SU-DHL-6 (cell line): ENCODE data around the gene IYD.

Source experiments
- H2AFZ ChIP-seq: fragments of 200-600 bp; sonication (generic); 2 replicates; pipeline ENCODE4 v1.6.1; 2014; ENCODE audit warnings: low read depth, mild to moderate bottlenecking, moderate library complexity, mixed read lengths, antibody characterized with exemption, low read length; ENCODE audit not compliant: severe bottlenecking
- H3F3A ChIP-seq: fragments of 200-600 bp; shearing (Covaris generic); 2 replicates; pipeline ENCODE4 v1.6.0; 2016; ENCODE audit warnings: antibody characterized with exemption, mild to moderate bottlenecking; ENCODE audit not compliant: insufficient read depth
- H3K27ac ChIP-seq: fragments of 200-600 bp; sonication (generic); 2 replicates; pipeline ENCODE4 v1.5.1; 2016; ENCODE audit warnings: low read depth, mild to moderate bottlenecking, low read length, moderate library complexity, mixed read lengths
- H3K27me3 ChIP-seq: fragments of 200-600 bp; sonication (generic), shearing (Covaris generic); 2 replicates; pipeline ENCODE4 v1.6.0; 2014; ENCODE audit warnings: mild to moderate bottlenecking, low read length
- H3K36me3 ChIP-seq: fragments of 200-600 bp; sonication (generic); 2 replicates; pipeline ENCODE4 v1.6.1; 2014; ENCODE audit warnings: mild to moderate bottlenecking, low read length, mixed read lengths
- H3K4me2 ChIP-seq: fragments of 300-600, 200-600 bp; shearing (Covaris generic), sonication (generic); 2 replicates; pipeline ENCODE4 v1.6.0; 2014; ENCODE audit warnings: low read length, low read depth, mild to moderate bottlenecking; ENCODE audit not compliant: poor library complexity, severe bottlenecking
- H3K4me3 ChIP-seq: fragments of 200-600 bp; sonication (generic); 2 replicates; pipeline ENCODE4 v1.5.1; 2014; ENCODE audit warnings: antibody characterized with exemption, low read length, mild to moderate bottlenecking, mixed read lengths; ENCODE audit not compliant: insufficient read depth, poor library complexity, severe bottlenecking
- H3K79me2 ChIP-seq: fragments of 200-600 bp; sonication (generic); 2 replicates; pipeline ENCODE4 v1.6.1; 2014; ENCODE audit warnings: mild to moderate bottlenecking, low read length, moderate library complexity; ENCODE audit not compliant: insufficient read depth
- H3K9ac ChIP-seq: fragments of 200-600 bp; sonication (generic); 2 replicates; pipeline ENCODE4 v1.7.0; 2014; ENCODE audit warnings: mild to moderate bottlenecking, low read length
- H3K9me2 ChIP-seq: fragments of 200-600 bp; sonication (generic); replicated peaks from 2 replicates; pipeline ENCODE4 v1.6.1; 2014; ENCODE audit warnings: low read length; ENCODE audit not compliant: insufficient read depth
- H3K9me3 ChIP-seq: fragments of 200-600 bp; sonication (generic); 2 replicates; pipeline ENCODE4 v1.6.1; 2014; ENCODE audit warnings: low read length, mixed read lengths; ENCODE audit not compliant: insufficient read depth
- H4K20me1 ChIP-seq: fragments of 200-600 bp; sonication (generic); 2 replicates; pipeline ENCODE4 v1.6.1; 2014; ENCODE audit warnings: low read depth, mild to moderate bottlenecking, antibody characterized with exemption, low read length, moderate library complexity, mixed read lengths
- EZH2phosphoT487 ChIP-seq: fragments of 200-600 bp; sonication (generic), shearing (Covaris generic); conservative IDR thresholded peaks from 2 replicates; pipeline ENCODE4 v1.6.1; 2018; ENCODE audit warnings: mild to moderate bottlenecking, antibody characterized with exemption, low read length, moderate library complexity, mixed read lengths
- TF ChIP-seq, protein P1 (sequence below): fragments of 200-600 bp; sonication (generic); IDR thresholded peaks from one replicate; pipeline ENCODE4 v1.5.1; 2017; ENCODE audit warnings: antibody characterized with exemption, mild to moderate bottlenecking, low read length, moderate library complexity; ENCODE audit not compliant: insufficient read depth, poor library complexity, severe bottlenecking

IYD gene

DNA sequence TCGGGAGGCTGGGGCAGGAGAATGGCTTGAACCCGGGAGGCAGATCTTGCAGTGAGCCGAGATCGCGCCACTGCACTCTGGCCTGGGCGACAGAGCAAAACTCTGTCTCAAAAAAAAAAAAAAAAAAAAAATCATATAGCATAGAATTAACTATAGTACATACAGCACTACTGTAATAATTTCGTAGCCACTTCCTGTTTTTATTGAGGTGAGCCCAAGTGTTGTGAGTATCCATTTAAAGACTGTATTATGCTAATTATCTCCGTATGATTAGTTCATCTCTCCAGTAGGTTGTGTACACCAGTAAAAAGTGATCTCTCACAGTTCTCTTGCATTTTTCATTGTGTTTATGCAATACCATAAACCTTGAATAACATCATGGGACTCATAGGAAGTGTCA, 70.6 kb downstream of the IYD start:
- Histone ChIP-seq H4K20me1 (no peaks in the 10 kb centered on the region), H3K9me3 (no peaks in the 10 kb centered on the region), H2AFZ (no peak overlapping the region), H3K27me3 (no peaks in the 10 kb centered on the region), H3K9ac (no peak overlapping the region), H3K4me2 (no peak overlapping the region), H3K79me2 (no peaks in the 10 kb centered on the region), H3F3A (no peaks in the 10 kb centered on the region), H3K27ac (no peak overlapping the region), H3K4me3 (no peak overlapping the region), H3K36me3 (no peaks in the 10 kb centered on the region), H3K9me2 (no peaks in the 10 kb centered on the region)
- TF ChIP-seq, protein P1, sequence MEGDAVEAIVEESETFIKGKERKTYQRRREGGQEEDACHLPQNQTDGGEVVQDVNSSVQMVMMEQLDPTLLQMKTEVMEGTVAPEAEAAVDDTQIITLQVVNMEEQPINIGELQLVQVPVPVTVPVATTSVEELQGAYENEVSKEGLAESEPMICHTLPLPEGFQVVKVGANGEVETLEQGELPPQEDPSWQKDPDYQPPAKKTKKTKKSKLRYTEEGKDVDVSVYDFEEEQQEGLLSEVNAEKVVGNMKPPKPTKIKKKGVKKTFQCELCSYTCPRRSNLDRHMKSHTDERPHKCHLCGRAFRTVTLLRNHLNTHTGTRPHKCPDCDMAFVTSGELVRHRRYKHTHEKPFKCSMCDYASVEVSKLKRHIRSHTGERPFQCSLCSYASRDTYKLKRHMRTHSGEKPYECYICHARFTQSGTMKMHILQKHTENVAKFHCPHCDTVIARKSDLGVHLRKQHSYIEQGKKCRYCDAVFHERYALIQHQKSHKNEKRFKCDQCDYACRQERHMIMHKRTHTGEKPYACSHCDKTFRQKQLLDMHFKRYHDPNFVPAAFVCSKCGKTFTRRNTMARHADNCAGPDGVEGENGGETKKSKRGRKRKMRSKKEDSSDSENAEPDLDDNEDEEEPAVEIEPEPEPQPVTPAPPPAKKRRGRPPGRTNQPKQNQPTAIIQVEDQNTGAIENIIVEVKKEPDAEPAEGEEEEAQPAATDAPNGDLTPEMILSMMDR = no peak
- no peak for TF ChIP-seq EZH2phosphoT487

DNA sequence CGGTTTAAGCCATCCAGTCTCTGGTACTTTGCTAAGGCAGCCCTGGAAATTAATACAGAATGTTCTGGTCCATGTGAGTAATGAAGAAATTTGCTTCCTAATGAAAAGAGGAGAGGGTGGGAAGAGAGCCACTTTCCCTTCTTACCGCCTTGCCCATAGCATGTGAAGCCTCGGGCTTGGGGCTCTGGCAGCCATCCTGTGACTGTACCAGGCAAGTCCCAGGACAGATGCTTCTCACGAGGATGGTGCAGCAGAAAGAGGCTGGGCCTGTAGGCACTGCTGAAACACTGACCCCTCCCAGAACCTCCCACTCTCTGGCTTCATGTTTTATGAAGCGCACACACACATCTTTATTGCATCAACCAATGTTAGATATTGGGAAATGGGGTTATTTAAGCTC, 74.8 kb downstream of the IYD start:
- H3K9me2 ChIP-seq = no peaks in the 10 kb centered on the region
- H3F3A ChIP-seq = no peaks in the 10 kb centered on the region
- no peaks in the 10 kb centered on the region for H3K79me2 ChIP-seq
- H2AFZ ChIP-seq = no peak overlapping the region
- H3K36me3 ChIP-seq = no peaks in the 10 kb centered on the region
- H4K20me1 ChIP-seq = no peaks in the 10 kb centered on the region
- H3K4me3 ChIP-seq = no peak overlapping the region
- no peaks in the 10 kb centered on the region for H3K9me3 ChIP-seq
- no peak overlapping the region for H3K4me2 ChIP-seq
- TF ChIP-seq, protein P1 = no peak
- no peak for TF ChIP-seq EZH2phosphoT487
- H3K9ac ChIP-seq = no peak overlapping the region
- H3K27me3 ChIP-seq = no peaks in the 10 kb centered on the region
- no peak overlapping the region for H3K27ac ChIP-seq

DNA sequence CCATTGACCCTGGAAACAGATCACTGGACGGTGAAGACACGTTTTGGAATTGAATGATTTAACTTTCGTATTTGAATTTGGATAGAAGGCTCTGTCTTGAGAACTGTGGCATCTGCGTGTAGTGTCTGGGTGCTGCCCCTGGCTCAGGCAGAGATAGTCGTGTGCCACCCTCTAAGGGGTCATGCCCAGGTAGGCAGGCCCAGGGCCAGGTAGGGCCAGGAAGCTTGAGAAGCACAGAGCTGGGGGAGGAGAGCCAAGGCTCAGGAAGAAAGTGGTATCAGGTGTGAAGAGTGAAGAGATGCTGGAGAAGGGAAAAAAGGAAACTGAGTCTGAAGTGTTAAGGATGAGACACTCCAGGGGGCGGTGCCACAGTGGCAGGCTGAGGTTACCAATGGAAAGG, 75.5 kb downstream of the IYD start:
- Histone ChIP-seq H3K9ac (no peak overlapping the region), H3K79me2 (no peaks in the 10 kb centered on the region), H3K36me3 (no peaks in the 10 kb centered on the region), H3F3A (no peaks in the 10 kb centered on the region), H3K9me3 (no peaks in the 10 kb centered on the region), H3K27me3 (no peaks in the 10 kb centered on the region), H3K27ac (no peak overlapping the region), H3K4me3 (no peak overlapping the region), H2AFZ (no peak overlapping the region), H3K4me2 (no peak overlapping the region), H3K9me2 (no peaks in the 10 kb centered on the region), H4K20me1 (no peaks in the 10 kb centered on the region)
- no peak for TF ChIP-seq EZH2phosphoT487
- TF ChIP-seq, protein P1 = no peak
